ENCODE measurements around the gene NINJ2.

Gene NINJ2

DNA sequence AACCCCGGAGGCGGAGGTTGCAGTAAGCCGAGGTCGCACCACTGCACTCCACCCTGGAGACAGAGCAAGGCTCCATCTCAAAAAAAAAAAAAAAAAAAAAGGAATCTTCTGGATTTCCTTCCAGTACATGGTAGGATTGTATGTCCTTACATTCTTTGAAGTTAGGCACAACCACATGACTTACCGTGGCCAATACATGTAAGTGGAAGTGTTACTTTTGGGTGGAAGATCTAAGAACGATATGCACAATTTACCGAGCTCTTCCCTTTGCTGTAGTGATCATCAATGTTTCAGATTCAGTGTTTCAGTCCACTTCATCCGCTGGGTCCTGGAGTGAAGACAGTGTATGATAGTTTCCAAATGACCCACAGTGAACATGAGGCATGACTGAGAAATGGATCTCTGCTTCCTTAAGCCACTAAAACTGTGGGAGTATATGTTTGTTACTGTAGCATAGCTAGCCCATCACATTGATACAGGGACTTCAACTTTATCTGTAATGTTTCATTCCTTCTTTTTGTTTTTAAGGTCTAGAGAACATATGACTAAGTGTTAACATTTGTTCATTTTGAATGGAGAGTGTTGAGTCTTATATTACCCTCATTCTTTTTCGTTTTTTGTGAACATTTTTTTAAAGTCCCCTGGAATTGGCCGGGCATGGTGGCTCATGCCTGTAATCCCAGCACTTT is 18.5 kb upstream of the NINJ2 start:
- no peak overlapping the region for H3K4me3 ChIP-seq (ENCODE audit: low read depth, low read length)
- no peak for TF ChIP-seq CTCF (IDR thresholded peaks at IDR 0.05; ENCODE audit: borderline replicate concordance, insufficient read depth, low read depth, low read length)

GRCh38 chr12:678747-679712 is 15.8 kb upstream of the NINJ2 start:
- TF ChIP-seq CTCF (IDR thresholded peaks at IDR 0.05; ENCODE audit: borderline replicate concordance, insufficient read depth, low read depth, low read length), result no peak
- H3K4me3 ChIP-seq (ENCODE audit: low read depth, low read length), result peak overlapping the region; percentile 16

- no peak overlapping the region for H3K4me3 ChIP-seq (ENCODE audit: low read depth, low read length)
- TF ChIP-seq CTCF (IDR thresholded peaks at IDR 0.05; ENCODE audit: borderline replicate concordance, insufficient read depth, low read depth, low read length), result no peak
These were observed 12.3 kb upstream of the NINJ2 start for GRCh38 chr12:675562-675961.

DNA sequence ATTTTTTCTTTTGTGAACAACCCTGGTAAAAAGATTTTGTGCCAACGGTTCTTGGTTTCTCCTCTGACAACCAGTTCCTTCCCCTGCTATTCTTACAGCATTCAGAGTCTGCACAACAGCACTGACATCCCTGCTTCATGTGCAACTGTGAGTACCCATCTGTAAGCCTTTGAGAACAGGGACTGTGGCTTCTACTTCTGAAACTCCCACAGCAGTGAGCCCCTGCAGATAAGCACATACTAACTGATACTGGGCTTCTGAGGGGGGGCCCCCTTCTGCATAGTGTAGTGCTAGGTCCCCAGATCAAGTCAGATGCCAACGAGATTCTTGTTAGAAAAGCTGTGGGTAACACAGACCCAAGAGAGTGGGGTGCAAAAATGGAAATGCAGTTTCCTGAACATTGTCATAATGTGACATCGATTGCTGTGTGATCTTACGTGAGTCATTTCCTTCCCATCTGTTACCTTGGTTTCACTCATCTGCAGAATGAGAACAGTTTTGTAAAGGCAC is 11.1 kb upstream of the NINJ2 start:
- H3K4me3 ChIP-seq (ENCODE audit: low read depth, low read length), result peak overlapping the region; percentile 35
- no peak for TF ChIP-seq CTCF (IDR thresholded peaks at IDR 0.05; ENCODE audit: borderline replicate concordance, insufficient read depth, low read depth, low read length)

DNA sequence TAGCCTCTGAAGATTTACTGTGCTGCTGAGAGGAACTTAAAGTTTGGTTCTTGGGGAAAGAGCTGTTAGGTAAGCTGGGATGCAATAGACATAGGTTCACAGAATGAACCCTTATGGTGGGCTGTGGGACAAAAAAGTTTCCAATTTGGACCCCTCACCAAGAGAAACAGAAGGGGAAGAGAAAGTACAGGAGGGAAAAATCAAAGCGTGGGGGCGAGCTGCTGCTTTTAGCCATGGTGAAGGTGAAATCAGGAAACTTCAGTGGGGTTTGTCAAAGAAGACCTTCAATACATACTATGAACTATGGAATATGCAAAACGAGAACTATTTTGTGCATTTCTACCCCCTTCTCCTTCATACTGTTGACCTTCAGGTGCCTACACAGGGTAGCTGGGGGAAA is 10.6 kb upstream of the NINJ2 start:
- TF ChIP-seq CTCF (IDR thresholded peaks at IDR 0.05; ENCODE audit: borderline replicate concordance, insufficient read depth, low read depth, low read length), result no peak
- peak overlapping the region; percentile 35 for H3K4me3 ChIP-seq (ENCODE audit: low read depth, low read length)

DNA sequence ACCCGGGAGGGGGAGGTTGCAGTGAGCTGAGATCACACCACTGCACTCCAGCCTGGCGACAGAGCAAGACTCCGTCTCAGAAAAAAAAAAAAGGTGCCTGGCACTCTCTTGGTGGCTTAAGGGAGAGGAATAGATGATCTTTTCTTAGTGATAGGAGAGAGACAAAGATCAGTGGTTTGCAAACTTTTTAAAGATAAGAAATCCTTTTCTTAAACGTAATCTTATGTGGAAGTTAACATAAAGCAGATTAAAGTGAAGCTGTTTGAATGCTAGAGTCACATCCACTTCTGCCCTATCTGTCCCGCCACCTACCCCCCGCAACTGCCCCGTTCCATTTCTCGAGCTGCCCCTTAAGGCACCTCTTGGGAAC is 6.3 kb upstream of the NINJ2 start:
- no peak for TF ChIP-seq CTCF (IDR thresholded peaks at IDR 0.05; ENCODE audit: borderline replicate concordance, insufficient read depth, low read depth, low read length)
- H3K4me3 ChIP-seq (ENCODE audit: low read depth, low read length), result no peak overlapping the region

Data from GM12875 (cell line).